ENCODE results near the gene TRDN. TPM values are rescaled to one million over a fixed set of nuclear protein-coding genes. Genes with fewer than 3 reads are reported as not detected.

Gene TRDN
- total RNA-seq, 1 donor from 2014 or later: not detected

DNA sequence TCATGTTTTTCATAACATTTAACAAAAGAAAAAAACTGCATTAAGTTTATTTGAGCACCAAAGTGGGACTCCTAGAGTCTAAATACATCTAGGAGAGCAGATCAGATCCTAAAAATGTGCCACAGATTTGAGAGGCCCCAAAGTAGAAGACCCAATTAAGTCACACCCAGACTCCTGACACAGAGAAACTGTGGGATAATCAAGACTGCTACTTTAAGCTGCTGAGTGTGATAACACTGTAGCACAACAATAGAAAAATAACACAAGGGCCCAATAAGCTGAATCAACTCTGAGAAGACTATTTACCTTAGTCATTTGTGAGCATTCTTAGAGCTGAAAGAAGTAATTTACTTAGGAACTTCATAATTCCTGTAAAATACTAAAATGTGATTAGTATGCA is 26.0 kb downstream of the TRDN start:
- H3K9me3 ChIP-seq: no peaks in the 10 kb centered on the region
- intact Hi-C loops (cut with DNase I): no loop called here
- no peak for DNase-seq (ENCODE audit: low spot score in 2 of 2)
- H3K27ac ChIP-seq: no peak overlapping the region
- H3K27me3 ChIP-seq: no peaks in the 10 kb centered on the region
- H3K4me1 ChIP-seq: no peaks in the 10 kb centered on the region
- H3K36me3 ChIP-seq: no peaks in the 10 kb centered on the region
- TF ChIP-seq CTCF (IDR thresholded peaks at IDR 0.05): no peak
- H3K4me3 ChIP-seq: no peak overlapping the region

- TF ChIP-seq CTCF (IDR thresholded peaks at IDR 0.05): no peak
- Histone ChIP-seq H3K36me3 (no peaks in the 10 kb centered on the region), H3K4me1 (no peaks in the 10 kb centered on the region), H3K27me3 (no peaks in the 10 kb centered on the region), H3K27ac (no peak overlapping the region), H3K4me3 (no peak overlapping the region), H3K9me3 (no peaks in the 10 kb centered on the region)
- intact Hi-C loops (cut with DNase I): no loop called here
- no peak for DNase-seq (ENCODE audit: low spot score in 2 of 2)
These were observed 32.7 kb downstream of the TRDN start for GRCh38 chr6:123604067-123604466.

DNA sequence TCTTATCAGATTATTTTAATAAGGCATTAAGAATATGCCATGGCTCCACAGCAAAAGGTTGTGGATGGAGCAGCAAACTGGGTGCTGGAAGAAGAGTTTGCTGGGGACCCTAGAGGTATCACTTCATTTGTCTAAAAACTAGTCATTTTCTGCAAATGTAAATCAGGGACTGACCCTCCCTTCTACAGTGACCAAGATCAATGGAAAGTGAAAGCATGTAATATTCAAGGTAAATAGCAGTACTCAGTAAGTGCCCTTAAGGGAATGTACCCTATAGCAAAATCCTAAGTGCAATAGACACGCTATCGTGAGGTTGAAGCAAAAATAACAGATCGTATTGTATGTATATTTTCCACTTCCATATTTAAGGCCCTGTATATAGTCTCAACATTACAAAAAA is 38.7 kb downstream of the TRDN start:
- Histone ChIP-seq H3K4me3 (no peak overlapping the region), H3K36me3 (no peaks in the 10 kb centered on the region), H3K27ac (no peak overlapping the region), H3K27me3 (no peaks in the 10 kb centered on the region), H3K4me1 (no peaks in the 10 kb centered on the region), H3K9me3 (no peaks in the 10 kb centered on the region)
- no peak for TF ChIP-seq CTCF (IDR thresholded peaks at IDR 0.05)
- no peak for DNase-seq (ENCODE audit: low spot score in 2 of 2)
- intact Hi-C loops (cut with DNase I): no loop called here

DNA sequence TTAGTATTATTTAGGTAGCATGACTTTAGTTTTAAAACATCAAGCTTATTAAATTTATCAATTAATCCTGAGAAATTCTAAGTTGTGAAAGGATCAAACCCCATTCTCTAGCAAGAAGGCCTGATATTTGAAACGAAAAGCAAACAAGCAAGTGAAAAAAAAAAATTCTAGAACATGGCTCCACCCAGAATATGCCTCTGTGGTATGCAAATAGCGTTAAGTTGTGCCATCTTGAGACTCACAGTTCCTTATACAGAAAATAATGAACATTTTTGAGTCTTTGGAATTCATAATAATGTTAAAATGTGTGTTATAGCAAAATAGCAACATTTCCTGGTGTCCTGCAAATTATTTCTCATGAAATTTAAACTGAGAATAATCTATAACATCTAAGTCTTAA is 42.0 kb downstream of the TRDN start:
- Histone ChIP-seq H3K27me3 (no peaks in the 10 kb centered on the region), H3K36me3 (no peaks in the 10 kb centered on the region), H3K4me3 (no peak overlapping the region), H3K4me1 (no peaks in the 10 kb centered on the region), H3K27ac (no peak overlapping the region), H3K9me3 (no peaks in the 10 kb centered on the region)
- no peak for DNase-seq (ENCODE audit: low spot score in 2 of 2)
- intact Hi-C loops (cut with DNase I): no loop called here
- no peak for TF ChIP-seq CTCF (IDR thresholded peaks at IDR 0.05)

GRCh38 chr6:123592426-123592825 is 44.3 kb downstream of the TRDN start:
- Histone ChIP-seq H3K27ac (no peak overlapping the region), H3K9me3 (no peaks in the 10 kb centered on the region), H3K36me3 (no peaks in the 10 kb centered on the region), H3K4me1 (no peaks in the 10 kb centered on the region), H3K4me3 (no peak overlapping the region), H3K27me3 (no peaks in the 10 kb centered on the region)
- TF ChIP-seq CTCF (IDR thresholded peaks at IDR 0.05): no peak
- intact Hi-C loops (cut with DNase I): no loop called here
- no peak for DNase-seq (ENCODE audit: low spot score in 2 of 2)

GRCh38 chr6:123589973-123590372 is 46.8 kb downstream of the TRDN start:
- no peaks in the 10 kb centered on the region for H3K36me3 ChIP-seq
- H3K9me3 ChIP-seq: no peaks in the 10 kb centered on the region
- no peak overlapping the region for H3K4me3 ChIP-seq
- no peaks in the 10 kb centered on the region for H3K27me3 ChIP-seq
- DNase-seq (ENCODE audit: low spot score in 2 of 2): no peak
- no peak overlapping the region for H3K27ac ChIP-seq
- TF ChIP-seq CTCF (IDR thresholded peaks at IDR 0.05): no peak
- intact Hi-C loops (cut with DNase I): no loop called here
- H3K4me1 ChIP-seq: no peaks in the 10 kb centered on the region

Measured in ascending aorta (tissue), 2 donors.